B cell (primary cell): ENCODE data around the gene WDR83. TPM values are rescaled to one million over a fixed set of nuclear protein-coding genes. Genes with fewer than 3 reads are reported as not detected.

ENCODE experiments used
- ATAC-seq: fragments of 200-7000 bp; cut with Tn5 transposase; one replicate; pipeline ENCODE4 v1.10.0; 2021; ENCODE audit warnings: low read depth, mild to moderate bottlenecking, moderate number of reproducible peaks, moderate library complexity
- CTCF ChIA-PET: fragments of 350-600 bp; sonication (Branson Sonifier 250); formaldehyde crosslinking; loops from one replicate; lab custom pipeline; 2021; ENCODE audit warnings: antibody characterized with exemption, inconsistent platforms; lab: Charles Lee
- POLR2A ChIA-PET: fragments of 350-600 bp; sonication (Branson Sonifier 250); formaldehyde crosslinking; loops from one replicate; lab custom pipeline; 2021; ENCODE audit warnings: antibody characterized with exemption; lab: Charles Lee
- DNase-seq: peaks from one replicate; pipeline ENCODE4 v3.0.0; 2013
- H2AFZ ChIP-seq: 2 replicates; pipeline ENCODE4 v1.6.1; 2012; ENCODE audit warnings: mild to moderate bottlenecking, low read depth, low read length; ENCODE audit not compliant: insufficient read depth, poor library complexity, severe bottlenecking
- H3K27ac ChIP-seq, 2 donors: 1 replicate in 1 of 2; 2 replicates in 1 of 2; pipeline ENCODE4 v1.5.1; 2012 to 2013; ENCODE audit warnings: low read length in 2 of 2, mild to moderate bottlenecking in 2 of 2, moderate library complexity in 1 of 2
- H3K27me3 ChIP-seq, 4 experiments: fragments of 200-600 bp in 1 of 4; sonication (generic) in 1 of 4; replicated peaks in 1 of 4; 1 replicate in 2 of 4; 2 replicates in 2 of 4; pipeline versions ENCODE4 v1.6.1 to v1.7.0; 2013 to 2016; ENCODE audit warnings: low read length in 3 of 4, mild to moderate bottlenecking in 2 of 4, mixed read lengths in 1 of 4, moderate library complexity in 1 of 4; ENCODE audit not compliant: insufficient read depth in 4 of 4, control insufficient read depth in 3 of 4; ENCODE audit errors: control extremely low read depth in 1 of 4
- H3K36me3 ChIP-seq, 2 experiments: replicated peaks in 1 of 2; 1 replicate in 1 of 2; 2 replicates in 1 of 2; pipeline versions ENCODE4 v1.6.1 to v1.7.1; 2013; ENCODE audit warnings: low read length in 1 of 2; ENCODE audit not compliant: insufficient read depth in 2 of 2, control insufficient read depth in 1 of 2; ENCODE audit errors: control extremely low read depth in 1 of 2, extremely low read depth in 1 of 2
- H3K4me1 ChIP-seq, 2 donors: fragments of 200-600 bp in 1 of 2; sonication (generic) in 1 of 2; 1 replicate in 1 of 2; 2 replicates in 1 of 2; pipeline versions ENCODE4 v1.5.1 to v1.6.1; 2013 to 2017; ENCODE audit warnings: low read length in 2 of 2; ENCODE audit not compliant: control insufficient read depth in 2 of 2, insufficient read depth in 2 of 2
- H3K4me2 ChIP-seq: replicated peaks from 2 replicates; pipeline ENCODE3; 2012; ENCODE audit warnings: mild to moderate bottlenecking, low read depth, low read length; ENCODE audit not compliant: poor library complexity, severe bottlenecking
- H3K4me3 ChIP-seq, 5 experiments: fragments of 200-600 bp in 1 of 5; sonication (generic) in 1 of 5; 1 replicate in 3 of 5; 2 replicates in 2 of 5; pipeline versions ENCODE4 v1.5.1 to v1.7.0; 2011 to 2016; ENCODE audit warnings: low read length in 4 of 5, mild to moderate bottlenecking in 4 of 5, low read depth in 2 of 5, control low read depth in 1 of 5, moderate library complexity in 1 of 5; ENCODE audit not compliant: insufficient read depth in 1 of 5; ENCODE audit errors: control extremely low read depth in 1 of 5, extremely low read depth in 1 of 5
- H3K79me2 ChIP-seq: fragments of 200-600 bp; sonication (generic); one replicate; pipeline ENCODE4 v1.6.0; 2016; ENCODE audit warnings: low read length; ENCODE audit not compliant: control insufficient read depth, insufficient read depth
- H3K9ac ChIP-seq: fragments of 200-600 bp; sonication (generic); 2 replicates; pipeline ENCODE4 v1.6.1; 2017; ENCODE audit warnings: mild to moderate bottlenecking, low read length, moderate library complexity
- H3K9me3 ChIP-seq, 3 donors: one replicate each; pipeline versions ENCODE4 v1.6.1 to v1.7.1; 2013; ENCODE audit warnings: low read length in 2 of 3; ENCODE audit not compliant: control insufficient read depth in 2 of 3, insufficient read depth in 1 of 3; ENCODE audit errors: control extremely low read depth in 1 of 3
- H4K20me1 ChIP-seq: 2 replicates; pipeline ENCODE4 v1.6.0; 2012; ENCODE audit warnings: mild to moderate bottlenecking, low read length; ENCODE audit not compliant: insufficient read depth, control insufficient read depth, poor library complexity, severe bottlenecking
- H3K27ac Mint-ChIP-seq: one replicate; pipeline ENCODE4 v1.8.0; 2021; ENCODE audit warnings: mixed read lengths
- H3K27me3 Mint-ChIP-seq: one replicate; pipeline ENCODE4 v1.8.0; 2021; ENCODE audit warnings: mixed read lengths
- H3K4me1 Mint-ChIP-seq: one replicate; pipeline ENCODE4 v1.8.0; 2021; ENCODE audit warnings: mixed read lengths
- H3K4me3 Mint-ChIP-seq: one replicate; pipeline ENCODE4 v1.8.0; 2021; ENCODE audit warnings: mixed read lengths
- H3K9me3 Mint-ChIP-seq: one replicate; pipeline ENCODE4 v1.8.0; 2022; ENCODE audit warnings: mixed read lengths; ENCODE audit not compliant: insufficient read depth
- CTCF ChIP-seq: fragments of 200-600 bp; IDR thresholded peaks from one replicate; pipeline ENCODE4 v1.8.0; 2022; ENCODE audit warnings: antibody characterized with exemption, mild to moderate bottlenecking
- EZH2 ChIP-seq: IDR thresholded peaks from 2 replicates; pipeline ENCODE4 v1.6.1; 2012; ENCODE audit warnings: borderline replicate concordance, low read depth, mild to moderate bottlenecking, moderate library complexity, low read length; ENCODE audit not compliant: insufficient read depth, poor library complexity, severe bottlenecking
- WGBS: methylation state at CpG from one replicate; pipeline ENCODE4 v1.1.5; 2013; ENCODE audit warnings: missing lambda C conversion rate; ENCODE audit not compliant: insufficient coverage; 5-methylcytosine and 5-hydroxymethylcytosine counted together
- intact Hi-C: fragments of 100-400 bp; cut with micrococcal nuclease; formaldehyde crosslinking; loops from one replicate; pipeline ENCODE4 v1.10.0; 2022
- polyA plus RNA-seq: library from polyadenylated mRNA; depleted of rRNA; stranded (reverse); fragments of >200 nt; gene quantifications from 2 replicates; pipeline ENCODE4 v1.2.3, GENCODE V29; 2012
- total RNA-seq, 2 donors: library from RNA; stranded (reverse); fragments of 120-200 nt in 1 of 2; gene quantifications; 1 replicate in 1 of 2; 2 replicates in 1 of 2; pipeline versions ENCODE4 v1.2.3 to v1.2.4, GENCODE V29; 2013 to 2022

Gene WDR83
- total and polyA plus RNA-seq, 2 donors (not counting 1 experiment from before 2014, with no cell fraction given): 16.3 to 24.6 TPM

GRCh38 chr19:12657966-12658365 lies 8.6 kb upstream of the WDR83 start:
- H3K4me1 ChIP-seq: no peaks in the 10 kb centered on the region
- DNase-seq (no peak), ATAC-seq (no peak)
- Mint-ChIP-seq H3K27ac (no peak overlapping the region), H3K27me3 (no peaks in the 10 kb centered on the region), H3K9me3 (no peaks in the 10 kb centered on the region), H3K4me3 (no peak overlapping the region), H3K4me1 (peaks cover 4% of the 10 kb centered on the region)
- intact Hi-C loops: no loop called here
- POLR2A ChIA-PET: no interaction called here
- H3K27ac ChIP-seq: no peak overlapping the region
- H3K4me3 ChIP-seq: no peak overlapping the region
- H3K9ac ChIP-seq: no peak overlapping the region
- H3K4me2 ChIP-seq: no peak overlapping the region
- no peaks in the 10 kb centered on the region for H3K27me3 ChIP-seq
- peaks cover 7 to 79% of the 10 kb centered on the region in 2 experiments for H3K36me3 ChIP-seq
- peaks cover 0 to 4% (median 0%) of the 10 kb centered on the region in 3 donors for H3K9me3 ChIP-seq
- WGBS: 98% methylated on average over 19 of the region's 22 CpGs
- TF ChIP-seq CTCF: no peak
- no peak for TF ChIP-seq EZH2
- H2AFZ ChIP-seq: no peak overlapping the region
- H3K79me2 ChIP-seq: peaks cover 73% of the 10 kb centered on the region
- CTCF ChIA-PET: no interaction called here
- peaks cover 60% of the 10 kb centered on the region for H4K20me1 ChIP-seq

GRCh38 chr19:12660980-12661379 lies 5.6 kb upstream of the WDR83 start:
- Histone ChIP-seq H3K36me3 (peaks cover 4 to 78% of the 10 kb centered on the region in 2 experiments), H3K27ac (no peak overlapping the region), H3K9me3 (peaks cover 0 to 4% (median 0%) of the 10 kb centered on the region in 3 donors), H3K79me2 (peaks cover 82% of the 10 kb centered on the region), H3K4me3 (no peak overlapping the region), H3K27me3 (no peaks in the 10 kb centered on the region), H2AFZ (no peak overlapping the region), H3K9ac (no peak overlapping the region), H3K4me1 (peaks cover 14 to 25% of the 10 kb centered on the region in 2 donors), H4K20me1 (peaks cover 57% of the 10 kb centered on the region), H3K4me2 (no peak overlapping the region)
- Mint-ChIP-seq H3K4me3 (no peak overlapping the region), H3K9me3 (no peaks in the 10 kb centered on the region), H3K27me3 (no peaks in the 10 kb centered on the region), H3K4me1 (peaks cover 30% of the 10 kb centered on the region), H3K27ac (no peak overlapping the region)
- ATAC-seq (no peak), DNase-seq (no peak)
- no peak for TF ChIP-seq CTCF
- TF ChIP-seq EZH2: no peak
- 88% methylated on average over 8 of the region's 12 CpGs for WGBS
- ChIA-PET CTCF (interaction anchor here (0.6 to 2.1 kb wide), 4 partner anchors 11 to 184 kb away, joined by 3 to 8 read pairs (median 5); no protein-coding TSS in a partner anchor), POLR2A (interaction anchor here (1.3 kb wide), 1 partner anchor 47 kb away, joined by 4 read pairs; no protein-coding TSS in a partner anchor)
- intact Hi-C loops: no loop called here
